ENCODE measurements around the gene ZNF662. TPM values are rescaled to one million over a fixed set of nuclear protein-coding genes. Genes with fewer than 3 reads are reported as not detected.
A peak's percentile ranks its signal among the peaks of the same experiment; 100 is the strongest.

The ZNF662 gene
- total and polyA plus RNA-seq, 2 of the 13 experiments (the other 11 are each of a cell fraction or from before 2014, with no cell fraction given) = not detected

DNA sequence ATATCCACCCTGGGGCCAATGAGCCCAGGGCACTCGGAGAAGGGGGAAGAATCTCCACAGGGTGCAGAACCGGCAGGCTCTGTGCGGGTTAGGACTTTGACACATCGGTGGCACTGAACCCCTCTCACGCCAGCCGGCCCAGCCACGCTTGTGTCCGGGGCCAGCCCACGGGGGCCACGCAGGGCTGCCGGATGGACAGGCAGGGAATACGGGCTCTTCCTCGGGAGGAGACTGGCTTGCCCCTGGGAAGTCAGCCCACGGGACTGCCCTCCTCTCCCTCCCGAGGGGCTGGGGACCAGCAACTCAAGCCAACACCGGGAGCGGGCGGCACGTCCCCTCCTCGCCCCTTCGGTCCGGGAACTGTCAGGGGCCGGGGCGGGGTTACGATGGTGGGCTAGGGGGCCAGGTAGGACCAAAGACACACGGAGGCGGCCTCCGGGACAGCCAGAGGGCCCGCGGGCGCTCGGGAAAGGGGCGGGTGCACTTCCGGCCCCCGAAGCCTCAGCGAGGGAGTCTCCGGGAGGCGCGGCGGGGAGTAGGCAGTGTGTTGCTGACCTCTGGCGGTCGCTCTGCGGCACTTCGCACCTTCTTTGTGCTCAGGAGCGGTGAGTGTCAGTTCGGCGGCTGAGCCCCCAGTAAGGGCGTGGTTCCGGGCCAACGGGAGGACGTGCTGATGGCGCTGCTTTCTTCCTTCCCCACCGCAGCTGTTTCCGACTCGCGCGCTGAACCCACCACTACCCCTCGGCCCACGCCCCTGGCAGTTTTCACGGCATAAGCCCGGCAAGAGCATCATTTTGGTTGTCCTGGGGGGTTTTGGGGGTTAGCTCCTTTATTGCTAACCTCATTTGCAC, 25.1 kb upstream of the ZNF662 start (continued):
- TF ChIP-seq, protein P1, sequence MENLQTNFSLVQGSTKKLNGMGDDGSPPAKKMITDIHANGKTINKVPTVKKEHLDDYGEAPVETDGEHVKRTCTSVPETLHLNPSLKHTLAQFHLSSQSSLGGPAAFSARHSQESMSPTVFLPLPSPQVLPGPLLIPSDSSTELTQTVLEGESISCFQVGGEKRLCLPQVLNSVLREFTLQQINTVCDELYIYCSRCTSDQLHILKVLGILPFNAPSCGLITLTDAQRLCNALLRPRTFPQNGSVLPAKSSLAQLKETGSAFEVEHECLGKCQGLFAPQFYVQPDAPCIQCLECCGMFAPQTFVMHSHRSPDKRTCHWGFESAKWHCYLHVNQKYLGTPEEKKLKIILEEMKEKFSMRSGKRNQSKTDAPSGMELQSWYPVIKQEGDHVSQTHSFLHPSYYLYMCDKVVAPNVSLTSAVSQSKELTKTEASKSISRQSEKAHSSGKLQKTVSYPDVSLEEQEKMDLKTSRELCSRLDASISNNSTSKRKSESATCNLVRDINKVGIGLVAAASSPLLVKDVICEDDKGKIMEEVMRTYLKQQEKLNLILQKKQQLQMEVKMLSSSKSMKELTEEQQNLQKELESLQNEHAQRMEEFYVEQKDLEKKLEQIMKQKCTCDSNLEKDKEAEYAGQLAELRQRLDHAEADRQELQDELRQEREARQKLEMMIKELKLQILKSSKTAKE (CRISPR knock-in tag; IDR thresholded peaks at IDR 0.05; ENCODE audit: borderline replicate concordance) = no peak
- TF ChIP-seq SRF (IDR thresholded peaks at IDR 0.05; ENCODE audit: low read depth, low read length) (no peak), GATA4 (IDR thresholded peaks at IDR 0.05; ENCODE audit: borderline replicate concordance, low read depth) (no peak), SOX5 (CRISPR knock-in tag; IDR thresholded peaks at IDR 0.05; ENCODE audit: borderline replicate concordance) (peak; percentile 56), RFX1 (IDR thresholded peaks at IDR 0.05) (no peak), RXRB (CRISPR knock-in tag; IDR thresholded peaks at IDR 0.05; ENCODE audit: borderline replicate concordance) (peak; percentile 41; the same call in 1 of the 2 replicates), SATB2 (CRISPR knock-in tag; IDR thresholded peaks at IDR 0.05) (no peak), HIVEP1 (CRISPR knock-in tag; IDR thresholded peaks at IDR 0.05) (no peak), ZNF547 (CRISPR knock-in tag; IDR thresholded peaks at IDR 0.05) (no peak), ZNF746 (CRISPR knock-in tag; IDR thresholded peaks at IDR 0.05) (no peak), NFKB2 (CRISPR knock-in tag; IDR thresholded peaks at IDR 0.05; ENCODE audit: borderline replicate concordance) (0 out of 2 replicates have a peak, but pooled peaks have one; percentile 51), ZNF766 (CRISPR knock-in tag; IDR thresholded peaks at IDR 0.05; ENCODE audit: borderline replicate concordance) (no peak), TGIF2 (CRISPR knock-in tag; IDR thresholded peaks at IDR 0.05) (no peak), MAFG (CRISPR knock-in tag; IDR thresholded peaks at IDR 0.05) (no peak), ZNF350 (CRISPR knock-in tag; IDR thresholded peaks at IDR 0.05; ENCODE audit: borderline replicate concordance, low read depth) (peak; percentile 78; the same call in 1 of the 2 replicates), FOXO4 (CRISPR knock-in tag; conservative IDR thresholded peaks at IDR 0.05) (no peak), ZFP90 (CRISPR knock-in tag; IDR thresholded peaks at IDR 0.05; ENCODE audit: borderline replicate concordance) (no peak; the same call in 1 of the 2 replicates), SUZ12 (IDR thresholded peaks at IDR 0.05; ENCODE audit: low read depth, low read length) (no peak), RNF2 (conservative IDR thresholded peaks at IDR 0.05; ENCODE audit: low read depth) (no peak), ELF3 (CRISPR knock-in tag; IDR thresholded peaks at IDR 0.05) (peak; percentile 63)
- TF ChIP-seq, protein P2, sequence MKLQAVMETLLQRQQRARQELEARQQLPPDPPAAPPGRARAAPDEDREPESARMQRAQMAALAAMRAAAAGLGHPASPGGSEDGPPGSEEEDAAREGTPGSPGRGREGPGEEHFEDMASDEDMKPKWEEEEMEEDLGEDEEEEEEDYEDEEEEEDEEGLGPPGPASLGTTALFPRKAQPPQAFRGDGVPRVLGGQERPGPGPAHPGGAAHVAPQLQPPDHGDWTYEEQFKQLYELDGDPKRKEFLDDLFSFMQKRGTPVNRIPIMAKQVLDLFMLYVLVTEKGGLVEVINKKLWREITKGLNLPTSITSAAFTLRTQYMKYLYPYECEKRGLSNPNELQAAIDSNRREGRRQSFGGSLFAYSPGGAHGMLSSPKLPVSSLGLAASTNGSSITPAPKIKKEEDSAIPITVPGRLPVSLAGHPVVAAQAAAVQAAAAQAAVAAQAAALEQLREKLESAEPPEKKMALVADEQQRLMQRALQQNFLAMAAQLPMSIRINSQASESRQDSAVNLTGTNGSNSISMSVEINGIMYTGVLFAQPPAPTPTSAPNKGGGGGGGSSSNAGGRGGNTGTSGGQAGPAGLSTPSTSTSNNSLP (IDR thresholded peaks at IDR 0.05; ENCODE audit: low read depth, low read length) = no peak
- TF ChIP-seq, protein P3, sequence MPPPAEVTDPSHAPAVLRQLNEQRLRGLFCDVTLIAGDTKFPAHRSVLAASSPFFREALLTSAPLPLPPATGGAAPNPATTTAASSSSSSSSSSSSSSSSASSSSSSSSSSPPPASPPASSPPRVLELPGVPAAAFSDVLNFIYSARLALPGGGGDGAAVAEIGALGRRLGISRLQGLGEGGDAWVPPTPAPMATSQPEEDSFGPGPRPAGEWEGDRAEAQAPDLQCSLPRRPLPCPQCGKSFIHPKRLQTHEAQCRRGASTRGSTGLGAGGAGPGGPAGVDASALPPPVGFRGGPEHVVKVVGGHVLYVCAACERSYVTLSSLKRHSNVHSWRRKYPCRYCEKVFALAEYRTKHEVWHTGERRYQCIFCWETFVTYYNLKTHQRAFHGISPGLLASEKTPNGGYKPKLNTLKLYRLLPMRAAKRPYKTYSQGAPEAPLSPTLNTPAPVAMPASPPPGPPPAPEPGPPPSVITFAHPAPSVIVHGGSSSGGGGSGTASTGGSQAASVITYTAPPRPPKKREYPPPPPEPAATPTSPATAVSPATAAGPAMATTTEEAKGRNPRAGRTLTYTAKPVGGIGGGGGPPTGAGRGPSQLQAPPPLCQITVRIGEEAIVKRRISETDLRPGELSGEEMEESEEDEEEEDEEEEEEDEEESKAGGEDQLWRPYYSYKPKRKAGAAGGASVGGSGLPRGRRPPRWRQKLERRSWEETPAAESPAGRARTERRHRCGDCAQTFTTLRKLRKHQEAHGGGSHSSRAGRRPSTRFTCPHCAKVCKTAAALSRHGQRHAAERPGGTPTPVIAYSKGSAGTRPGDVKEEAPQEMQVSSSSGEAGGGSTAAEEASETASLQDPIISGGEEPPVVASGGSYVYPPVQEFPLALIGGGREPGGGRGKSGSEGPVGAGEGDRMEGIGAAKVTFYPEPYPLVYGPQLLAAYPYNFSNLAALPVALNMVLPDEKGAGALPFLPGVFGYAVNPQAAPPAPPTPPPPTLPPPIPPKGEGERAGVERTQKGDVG (CRISPR knock-in tag; IDR thresholded peaks at IDR 0.05; ENCODE audit: borderline replicate concordance) = peak; percentile 23
